ENCODE data around the gene HID1.
A peak's percentile ranks its signal among the peaks of the same experiment; 100 is the strongest.
"Not testable (repeated sequence)": the region's sequence is repeated elsewhere in the genome, so short reads cannot be mapped to it uniquely, and the experiment has no call there.

The HID1 gene

GRCh38 chr17:74998783-74999182, 26.2 kb upstream of the HID1 start:
- no peak for DNase-seq

DNA sequence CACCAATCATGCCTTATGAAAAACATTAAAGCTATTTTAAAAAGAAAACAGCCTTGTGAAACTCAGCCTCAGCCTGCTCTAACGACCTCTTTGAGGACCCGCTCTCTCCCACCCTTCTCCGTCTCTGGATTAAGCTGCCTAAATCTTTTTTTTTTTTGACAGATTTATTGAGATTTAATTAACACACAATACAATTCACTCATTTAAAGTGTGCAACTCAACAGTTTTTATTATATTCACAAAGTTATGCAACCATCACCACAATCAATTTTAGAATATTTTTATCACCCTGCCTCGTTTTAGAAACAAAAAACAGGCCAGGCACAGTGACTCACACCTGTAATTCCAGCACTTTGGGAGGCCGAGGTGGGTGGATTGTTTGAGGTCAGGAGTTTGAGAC, 23.3 kb upstream of the HID1 start:
- no peak for DNase-seq

DNA sequence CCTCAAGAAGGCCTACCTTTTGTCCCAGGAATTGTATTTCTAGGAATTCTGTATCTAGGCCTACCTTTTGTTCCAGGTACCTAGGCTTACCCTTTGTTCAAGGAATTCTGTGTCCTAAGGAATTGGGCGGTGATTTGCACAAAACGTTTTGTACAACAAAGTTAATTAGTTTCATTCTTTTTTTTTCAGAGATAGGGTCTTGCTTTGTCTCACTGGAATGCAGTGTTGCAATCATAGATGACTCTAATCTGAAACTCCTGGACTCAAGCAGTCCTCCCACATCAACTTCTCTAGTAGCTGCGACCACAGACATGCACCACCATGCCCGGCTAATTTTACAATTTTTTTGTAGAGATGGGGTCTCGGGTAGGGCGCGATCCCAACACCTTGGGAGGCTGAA, 21.9 kb upstream of the HID1 start:
- no peak for DNase-seq

DNA sequence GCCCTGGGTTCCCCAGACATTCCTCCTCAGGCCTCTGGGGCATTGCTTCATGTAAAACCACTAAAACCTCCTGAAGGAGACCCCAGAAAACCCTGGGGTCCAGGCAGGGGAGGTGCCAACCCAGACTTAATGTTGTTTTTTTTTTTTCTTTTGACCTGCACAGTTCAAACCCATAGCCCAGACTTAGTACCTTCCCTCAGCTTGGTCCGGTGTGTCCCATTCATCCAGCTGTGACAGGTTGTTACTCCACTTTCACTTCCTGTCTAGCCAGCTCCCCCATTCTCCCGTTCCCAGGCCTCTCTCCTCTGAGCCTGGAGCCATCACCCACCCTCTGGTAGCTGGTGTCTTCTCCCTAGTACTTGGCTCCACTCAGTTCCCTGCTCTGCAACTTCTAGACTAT, 19.7 kb upstream of the HID1 start:
- no peak for DNase-seq

DNA sequence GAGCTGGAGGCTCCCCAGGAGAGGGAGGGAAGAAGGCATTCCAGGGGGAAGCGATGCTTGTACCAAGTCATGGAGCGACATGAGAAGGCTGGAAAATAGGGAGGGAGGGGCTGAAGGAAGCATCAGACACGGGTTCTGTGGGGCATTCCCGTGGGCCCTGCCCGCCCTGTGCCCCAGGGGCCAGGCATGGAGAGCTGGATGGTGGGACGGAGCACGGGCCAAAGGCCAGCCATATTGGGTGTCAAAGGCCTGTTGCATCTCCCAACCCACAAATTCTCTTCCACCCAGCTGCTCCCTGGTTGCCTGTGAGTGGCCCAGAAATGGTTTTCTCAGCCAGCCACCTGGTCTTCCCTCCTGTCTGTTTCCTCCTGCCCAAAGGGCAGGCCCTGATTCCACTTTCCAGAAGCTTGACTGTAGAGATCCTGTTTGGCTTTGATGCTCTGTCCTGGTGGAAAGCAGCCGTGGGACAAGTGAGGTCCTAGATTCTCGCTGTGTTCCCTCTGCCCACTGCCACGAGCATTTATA, 18.1 kb upstream of the HID1 start:
- no peak for DNase-seq

DNA sequence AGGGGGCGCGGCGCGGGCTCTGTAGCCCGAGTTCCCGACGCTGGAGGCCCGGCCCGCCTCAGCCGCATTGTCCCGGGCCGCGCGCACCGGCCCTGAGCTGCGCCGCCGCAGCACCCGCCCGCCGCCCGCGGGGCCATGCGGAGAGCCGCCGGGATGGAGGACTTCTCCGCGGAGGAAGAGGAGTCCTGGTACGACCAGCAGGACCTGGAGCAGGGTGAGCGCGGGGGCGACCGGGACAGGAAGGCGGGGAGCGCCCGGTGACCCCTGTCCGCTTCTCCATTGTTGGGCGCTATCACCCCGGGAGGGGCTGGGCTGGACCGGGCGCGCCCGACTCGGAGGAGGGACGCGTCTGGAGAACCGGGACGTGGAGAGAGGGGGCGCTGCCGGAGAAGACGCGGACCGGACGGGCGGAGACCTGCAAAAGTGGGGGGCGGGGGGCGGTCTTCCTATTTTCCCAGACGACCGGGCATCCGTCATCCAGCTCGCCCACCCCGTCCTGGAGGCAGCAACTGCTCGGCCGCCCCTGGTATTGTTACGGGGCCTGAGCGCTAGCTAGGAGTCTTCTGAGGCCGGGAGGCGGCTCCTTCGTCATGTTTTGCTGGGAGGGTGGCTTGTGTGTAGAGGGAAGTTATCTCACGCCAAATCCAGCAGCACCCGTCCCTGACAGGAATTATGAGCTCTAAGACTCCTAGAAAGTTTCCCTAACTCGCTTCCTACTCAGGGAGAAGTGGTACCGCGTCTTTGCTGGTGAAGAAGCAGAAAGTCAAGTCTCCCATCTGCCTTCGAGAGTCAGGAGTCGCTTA, 15.6 kb upstream of the HID1 start:
- peak; percentile 27 for DNase-seq

DNA sequence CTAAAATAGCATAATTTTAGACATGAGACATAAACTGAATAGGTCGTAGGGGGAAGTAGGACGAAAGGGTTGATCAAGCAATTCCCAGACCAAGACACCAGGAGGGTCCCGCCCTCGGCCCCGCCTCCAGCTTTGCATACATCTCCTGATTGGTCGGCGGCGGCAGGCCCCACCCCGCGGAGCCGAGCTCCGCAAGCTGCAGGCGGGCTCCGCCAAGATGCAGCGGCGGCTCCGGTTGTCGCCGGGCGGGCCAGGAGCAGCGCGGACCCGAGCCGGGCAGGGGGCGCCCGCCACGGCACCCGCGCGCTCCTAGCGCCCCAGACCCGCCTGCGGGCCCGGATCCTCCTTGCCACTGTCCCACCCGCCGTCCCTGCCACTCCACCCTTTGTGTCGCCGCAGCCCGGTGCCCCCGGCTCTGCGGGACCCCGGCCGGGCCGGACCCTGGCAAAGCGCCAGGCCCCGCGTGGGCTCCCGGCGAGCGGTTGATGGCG, 14.9 kb upstream of the HID1 start, which contains the start of gene CDR2L:
Gene CDR2L (plus strand): TSS at position 215 of the 491 bp plus-strand sequence. CDS start 412 bp downstream, outside the sequence.
- peak; percentile 92 for DNase-seq

- no peak for DNase-seq
Observed at GRCh38 chr17:74986206-74986576, 13.6 kb upstream of the HID1 start.

- DNase-seq = not testable (repeated sequence)
Observed at GRCh38 chr17:74982663-74983313, 10.2 kb upstream of the HID1 start.

GRCh38 chr17:74981979-74982662, 9.6 kb upstream of the HID1 start:
- DNase-seq = peak; percentile 82

GRCh38 chr17:74981318-74981978, 8.9 kb upstream of the HID1 start:
- DNase-seq = no peak

- DNase-seq = no peak
Observed at GRCh38 chr17:74979408-74980146, 7.0 kb upstream of the HID1 start.

- DNase-seq = no peak
Observed at GRCh38 chr17:74978240-74978639, 5.7 kb upstream of the HID1 start.

DNA sequence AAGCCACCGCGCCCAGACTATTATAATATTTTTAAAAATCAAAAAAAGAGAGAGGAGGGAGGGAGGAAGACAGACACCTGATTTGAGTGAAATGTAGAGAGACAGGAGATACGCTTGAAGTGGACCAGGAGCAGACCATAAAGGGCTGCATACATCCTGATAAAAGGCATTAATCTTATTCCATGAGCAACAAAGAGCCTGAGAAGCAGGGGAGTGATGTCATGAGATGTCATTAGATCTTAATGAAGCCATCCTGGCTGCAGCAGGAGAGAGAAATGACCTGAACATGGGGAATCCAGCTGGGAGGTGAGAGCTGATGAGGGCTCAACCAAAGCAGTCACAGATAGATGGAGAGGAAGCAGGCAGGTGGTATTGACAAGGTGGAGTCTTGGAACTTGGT, 5.2 kb upstream of the HID1 start:
- no peak for DNase-seq

DNA sequence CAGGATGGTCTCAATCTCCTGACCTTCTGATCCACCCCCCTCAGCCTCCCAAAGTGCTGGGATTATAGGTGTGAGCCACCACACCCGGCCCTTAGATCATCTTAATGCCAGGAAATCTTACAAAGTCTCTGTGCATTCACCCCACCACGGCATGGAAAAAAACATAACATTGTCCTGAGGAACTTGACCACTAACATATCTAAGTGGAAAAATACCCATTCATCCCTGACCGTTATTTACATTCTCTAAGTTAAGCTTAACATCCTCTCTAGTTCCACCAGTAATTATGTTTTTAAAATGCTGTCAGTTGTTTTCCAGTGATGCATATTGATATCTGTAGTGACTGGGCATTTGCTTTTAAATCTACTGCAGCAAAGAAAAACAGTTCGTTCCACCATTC, 3.4 kb upstream of the HID1 start:
- no peak for DNase-seq

DNA sequence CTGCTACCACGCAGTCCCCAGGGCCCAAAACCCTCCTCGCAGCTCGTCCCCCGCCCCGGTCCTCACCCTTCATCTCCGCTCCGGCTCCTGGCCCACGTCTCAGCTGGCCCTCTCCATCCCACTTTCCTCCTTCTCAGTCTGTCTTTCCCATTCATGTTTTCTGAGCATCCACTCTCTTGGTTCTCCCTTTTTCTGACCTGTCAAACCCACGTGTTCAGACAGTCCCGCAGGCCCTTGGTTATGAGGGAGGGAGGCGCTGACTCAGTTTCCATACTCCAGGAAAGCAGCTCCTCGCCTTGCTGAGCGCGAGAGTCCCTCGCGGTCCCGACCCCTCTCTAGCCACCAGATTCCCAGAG, 392 bp upstream of the HID1 start:
- no peak for DNase-seq

- no peak for DNase-seq
Observed at GRCh38 chr17:74971842-74972106, 785 bp downstream of the HID1 start.

DNA sequence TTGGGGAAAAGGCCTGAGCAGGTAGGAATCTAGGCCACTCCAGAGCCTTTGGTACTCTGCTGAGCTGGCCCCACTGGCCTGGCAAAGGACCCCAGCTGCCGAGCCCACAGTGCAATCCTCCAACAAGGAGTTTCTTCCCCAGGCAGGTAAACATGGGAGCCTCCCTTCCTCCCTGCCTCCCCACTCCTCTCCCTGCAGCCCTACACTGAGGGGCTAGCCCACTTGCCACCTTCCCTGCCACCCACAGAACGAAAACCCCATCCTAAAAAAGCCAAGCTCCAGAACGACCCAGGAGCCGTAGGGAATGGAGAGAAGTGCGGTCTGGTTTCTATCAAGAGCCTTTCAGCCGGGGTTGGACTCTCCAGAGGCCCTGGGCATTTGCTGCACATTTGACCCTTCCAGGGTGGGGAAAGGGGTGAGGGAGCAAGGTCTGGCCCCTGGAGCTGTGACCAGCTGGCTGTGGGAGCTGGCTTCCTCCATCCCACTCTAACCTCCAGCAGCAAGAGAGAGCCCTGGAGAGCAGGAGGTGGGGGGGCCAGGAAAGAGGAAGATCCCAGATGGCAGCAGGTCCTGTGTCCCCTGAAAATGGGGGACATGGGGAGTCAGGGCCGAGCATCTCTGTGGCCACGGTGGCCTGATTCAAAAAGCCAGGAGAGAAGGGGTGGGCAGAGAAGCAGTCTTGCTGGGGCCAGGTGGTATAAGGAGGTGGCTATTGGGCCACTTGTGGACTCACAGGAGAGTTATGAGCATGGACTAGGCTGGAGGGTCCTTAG, 1.3 kb downstream of the HID1 start:
- DNase-seq = no peak

DNA sequence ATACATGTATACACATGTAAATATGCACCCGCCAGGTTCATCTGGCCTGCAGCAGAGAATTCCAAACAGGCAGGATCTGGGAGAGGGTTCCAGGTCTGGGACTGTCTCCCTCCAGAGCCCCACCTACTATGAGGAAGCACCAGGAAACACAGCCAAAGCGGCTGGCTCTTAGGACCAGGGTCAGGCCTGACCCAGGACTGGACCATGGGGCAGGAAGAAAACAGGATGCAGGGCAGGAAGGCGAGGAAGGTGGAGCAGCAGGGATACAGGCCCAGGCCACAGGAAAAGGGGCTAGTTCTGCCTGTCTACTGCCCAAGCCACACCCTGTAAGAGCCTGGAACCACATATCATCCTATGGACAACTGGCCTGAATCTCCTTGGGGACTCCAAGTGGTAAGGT, 2.2 kb downstream of the HID1 start:
- no peak for DNase-seq

- not testable (repeated sequence) for DNase-seq
Observed at GRCh38 chr17:74969501-74969900, 3.1 kb downstream of the HID1 start.

DNA sequence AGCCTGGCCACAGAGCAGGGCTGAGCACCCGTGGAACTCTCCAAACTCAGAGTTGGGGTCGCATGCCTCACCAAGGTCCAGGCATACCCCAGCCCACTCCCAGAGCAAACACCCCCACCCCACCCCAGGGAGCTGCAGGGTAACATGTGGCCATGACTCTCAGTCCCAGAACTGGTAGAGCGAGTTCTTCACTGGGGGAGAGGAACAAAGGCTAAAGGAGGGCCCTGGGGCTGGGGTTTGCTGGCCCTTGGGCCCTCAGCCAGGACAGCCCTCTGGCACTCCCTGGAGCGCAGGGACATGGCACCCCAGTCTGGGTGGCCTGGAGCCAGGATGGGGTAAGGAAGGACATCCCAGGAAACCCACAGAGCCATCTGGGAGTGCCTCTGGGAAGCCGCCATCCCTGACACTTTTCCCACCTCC, 4.2 kb downstream of the HID1 start:
- DNase-seq = no peak
